H1 (cell line): Measurements from ENCODE around the gene NRP2. TPM values are rescaled to one million over a fixed set of nuclear protein-coding genes. Genes with fewer than 3 reads are reported as not detected.

ENCODE experiments used
- CTCF ChIA-PET: fragments of 300-600 bp; sonication (Branson Sonifier 250); formaldehyde crosslinking; loops from one replicate; lab custom pipeline; 2021; ENCODE audit not compliant: partially characterized antibody; lab: Charles Lee
- POLR2A ChIA-PET: fragments of 300-600 bp; sonication (Branson Sonifier 250); formaldehyde crosslinking; loops from one replicate; lab custom pipeline; 2021; ENCODE audit warnings: inconsistent platforms; ENCODE audit not compliant: partially characterized antibody; lab: Charles Lee
- DNase-seq, 2 experiments: peaks; one replicate each; pipeline versions ENCODE4 v3.0.0 to v3.0.0-alpha.2; 2010 to 2022; ENCODE audit warnings: low spot score in 2 of 2, low read depth in 1 of 2, mixed read lengths in 1 of 2
- FAIRE-seq: peaks from 2 replicates; lab custom pipeline; 2011; peaks lifted over from hg19 to GRCh38; lab: Jason Lieb, UNC
- H2AFZ ChIP-seq: 2 replicates; pipeline ENCODE4 v1.8.1; 2012; ENCODE audit warnings: low read length, inconsistent platforms
- H2AK5ac ChIP-seq: 2 replicates; pipeline ENCODE4 v1.6.1; 2013; ENCODE audit warnings: low read depth, low read length
- H2BK120ac ChIP-seq: replicated peaks from 2 replicates; pipeline ENCODE3; 2013; ENCODE audit warnings: low read depth, low read length, inconsistent platforms
- H2BK12ac ChIP-seq: 2 replicates; pipeline ENCODE4 v1.6.1; 2013; ENCODE audit warnings: low read depth, low read length
- H2BK15ac ChIP-seq: 2 replicates; pipeline ENCODE4 v1.6.1; 2013; ENCODE audit warnings: low read length
- H2BK20ac ChIP-seq: 2 replicates; pipeline ENCODE4 v1.6.1; 2013; ENCODE audit warnings: low read length
- H2BK5ac ChIP-seq: 2 replicates; pipeline ENCODE4 v1.6.1; 2013; ENCODE audit warnings: low read depth, low read length
- H3K14ac ChIP-seq: 2 replicates; pipeline ENCODE4 v1.6.1; 2013; ENCODE audit warnings: inconsistent platforms; ENCODE audit not compliant: insufficient read length
- H3K18ac ChIP-seq: 2 replicates; pipeline ENCODE4 v1.6.1; 2013; ENCODE audit warnings: low read length; ENCODE audit errors: extremely low read depth
- H3K23ac ChIP-seq: 2 replicates; pipeline ENCODE4 v1.6.1; 2013; ENCODE audit warnings: inconsistent platforms; ENCODE audit not compliant: insufficient read length
- H3K23me2 ChIP-seq: 2 replicates; pipeline ENCODE4 v1.6.1; 2013; ENCODE audit warnings: low read depth, low read length
- H3K27ac ChIP-seq: 2 replicates; pipeline ENCODE4 v1.6.1; 2011; ENCODE audit warnings: low read depth, low read length, inconsistent platforms
- H3K27me3 ChIP-seq, 4 experiments: replicated peaks in 1 of 4; 1 replicate in 1 of 4; 2 replicates in 3 of 4; pipeline versions ENCODE4 v1.6.1 to v1.8.1; 2011 to 2013; ENCODE audit warnings: low read length in 3 of 4, mild to moderate bottlenecking in 3 of 4, inconsistent platforms in 2 of 4, mixed read lengths in 2 of 4, moderate library complexity in 1 of 4; ENCODE audit not compliant: control insufficient read depth in 3 of 4, insufficient read depth in 3 of 4; ENCODE audit errors: extremely low read depth in 1 of 4
- H3K36me3 ChIP-seq, 4 experiments: 2 replicates each; pipeline versions ENCODE4 v1.6.1 to v1.8.1; 2011 to 2013; ENCODE audit warnings: mild to moderate bottlenecking in 4 of 4, low read length in 3 of 4, moderate library complexity in 2 of 4, control low read depth in 1 of 4, inconsistent platforms in 1 of 4; ENCODE audit not compliant: insufficient read depth in 4 of 4, control insufficient read depth in 2 of 4
- H3K4ac ChIP-seq: replicated peaks from 2 replicates; pipeline ENCODE3; 2013; ENCODE audit warnings: low read length, low read depth, mixed read lengths, inconsistent platforms; ENCODE audit not compliant: insufficient read length
- H3K4me1 ChIP-seq, 4 experiments: replicated peaks in 1 of 4; 1 replicate in 1 of 4; 2 replicates in 3 of 4; pipeline versions ENCODE4 v1.6.1 to v1.8.1; 2011 to 2013; ENCODE audit warnings: low read length in 3 of 4, inconsistent platforms in 2 of 4, mixed read lengths in 1 of 4; ENCODE audit not compliant: insufficient read depth in 4 of 4, control insufficient read depth in 3 of 4
- H3K4me2 ChIP-seq, 2 experiments: 2 replicates each; pipeline versions ENCODE4 v1.6.1 to v1.8.1; 2011 to 2013; ENCODE audit warnings: low read depth in 2 of 2, low read length in 2 of 2, control low read depth in 1 of 2, inconsistent platforms in 1 of 2, mild to moderate bottlenecking in 1 of 2; ENCODE audit not compliant: insufficient read depth in 1 of 2
- H3K4me3 ChIP-seq, 4 experiments: fragments of 200-600, 300-600 bp in 1 of 4; sonication (generic), shearing (Covaris generic), sonication (Bioruptor Twin) in 1 of 4; 2 replicates each; pipeline versions ENCODE4 v1.5.1 to v1.8.1; 2011 to 2016; ENCODE audit warnings: low read length in 4 of 4, low read depth in 3 of 4, control low read depth in 2 of 4, inconsistent platforms in 2 of 4, mild to moderate bottlenecking in 2 of 4, mixed read lengths in 1 of 4, moderate library complexity in 1 of 4; ENCODE audit not compliant: insufficient read depth in 2 of 4; ENCODE audit errors: extremely low read depth in 1 of 4
- H3K56ac ChIP-seq: replicated peaks from 2 replicates; pipeline ENCODE3; 2013; ENCODE audit warnings: low read depth, mild to moderate bottlenecking, mixed read lengths, low read length, inconsistent platforms; ENCODE audit not compliant: insufficient read length
- H3K79me1 ChIP-seq: 2 replicates; pipeline ENCODE4 v1.6.1; 2013; ENCODE audit warnings: low read depth, low read length, control low read depth
- H3K79me2 ChIP-seq, 2 experiments: 2 replicates each; pipeline versions ENCODE4 v1.6.1 to v1.8.1; 2012 to 2013; ENCODE audit warnings: low read length in 2 of 2, mild to moderate bottlenecking in 2 of 2, inconsistent platforms in 1 of 2; ENCODE audit not compliant: insufficient read depth in 2 of 2, control insufficient read depth in 1 of 2
- H3K9ac ChIP-seq, 4 experiments: replicated peaks in 1 of 4; 1 replicate in 1 of 4; 2 replicates in 3 of 4; pipeline versions ENCODE4 v1.6.1 to v1.8.1; 2011 to 2013; ENCODE audit warnings: low read depth in 3 of 4, low read length in 3 of 4, control low read depth in 2 of 4, mild to moderate bottlenecking in 2 of 4, moderate library complexity in 2 of 4, inconsistent platforms in 1 of 4; ENCODE audit errors: extremely low read depth in 1 of 4
- H3K9me3 ChIP-seq, 2 experiments: 2 replicates each; pipeline versions ENCODE4 v1.6.1 to v1.8.1; 2012 to 2013; ENCODE audit warnings: mild to moderate bottlenecking in 2 of 2, moderate library complexity in 2 of 2, control low read depth in 1 of 2, inconsistent platforms in 1 of 2, low read depth in 1 of 2, low read length in 1 of 2, mixed read lengths in 1 of 2; ENCODE audit not compliant: insufficient read depth in 2 of 2
- H4K20me1 ChIP-seq, 2 experiments: replicated peaks in 1 of 2; 2 replicates each; pipeline versions ENCODE3 to v1.8.1; 2011 to 2013; ENCODE audit warnings: inconsistent platforms in 2 of 2, low read length in 2 of 2, mild to moderate bottlenecking in 1 of 2; ENCODE audit not compliant: insufficient read depth in 2 of 2, control insufficient read depth in 1 of 2
- H4K5ac ChIP-seq: 2 replicates; pipeline ENCODE4 v1.6.1; 2013; ENCODE audit warnings: low read length, low read depth, mixed read lengths, inconsistent platforms; ENCODE audit not compliant: insufficient read length
- H4K8ac ChIP-seq: 2 replicates; pipeline ENCODE4 v1.8.0; 2013; ENCODE audit warnings: mild to moderate bottlenecking, moderate library complexity, low read length, inconsistent platforms; ENCODE audit not compliant: insufficient read depth; ENCODE audit errors: extremely low read depth
- H4K91ac ChIP-seq: replicated peaks from 2 replicates; pipeline ENCODE3; 2013; ENCODE audit warnings: low read length, mixed read lengths, inconsistent platforms; ENCODE audit not compliant: insufficient read length
- BACH1 ChIP-seq: IDR thresholded peaks from 2 replicates; pipeline ENCODE4 v1.6.1; 2012; ENCODE audit warnings: low read length, improper control_type of control experiment
- CTBP2 ChIP-seq: IDR thresholded peaks from 2 replicates; pipeline ENCODE4 v1.7.0; 2011; ENCODE audit warnings: borderline replicate concordance, mild to moderate bottlenecking, moderate library complexity, mixed read lengths, low read length; ENCODE audit not compliant: insufficient read depth, insufficient read length
- E2F6 ChIP-seq: IDR thresholded peaks from 2 replicates; pipeline ENCODE4 v1.6.1; 2012; ENCODE audit warnings: inconsistent platforms
- FOSL1 ChIP-seq: IDR thresholded peaks from 2 replicates; pipeline ENCODE4 v1.6.1; 2011; ENCODE audit warnings: mild to moderate bottlenecking, low read depth, low read length, moderate library complexity; ENCODE audit not compliant: insufficient read depth
- GABPA ChIP-seq: IDR thresholded peaks from 2 replicates; pipeline ENCODE4 v1.6.1; 2011; ENCODE audit warnings: mild to moderate bottlenecking, low read length, moderate library complexity, borderline replicate concordance; ENCODE audit not compliant: insufficient read depth
- HDAC2 ChIP-seq, 2 experiments: fragments of 300-600 bp in 1 of 2; sonication (generic) in 1 of 2; IDR thresholded peaks; 2 replicates each; pipeline ENCODE4 v1.6.1; 2011 to 2012; ENCODE audit warnings: low read depth in 2 of 2, low read length in 2 of 2, mild to moderate bottlenecking in 2 of 2, moderate library complexity in 2 of 2, borderline replicate concordance in 1 of 2, inconsistent platforms in 1 of 2
- POLR2AphosphoS5 ChIP-seq: IDR thresholded peaks from 2 replicates; pipeline ENCODE4 v1.6.1; 2011; ENCODE audit warnings: low read depth, low read length
- RBBP5 ChIP-seq: IDR thresholded peaks from 2 replicates; pipeline ENCODE4 v1.7.1; 2012; ENCODE audit warnings: low read depth, mild to moderate bottlenecking, inconsistent platforms, low read length, moderate library complexity, borderline replicate concordance
- SP1 ChIP-seq: IDR thresholded peaks from 2 replicates; pipeline ENCODE4 v1.6.1; 2011; ENCODE audit warnings: low read depth, low read length
- TAF1 ChIP-seq: IDR thresholded peaks from 2 replicates; pipeline ENCODE4 v1.6.1; 2011; ENCODE audit warnings: mild to moderate bottlenecking, low read depth, low read length
- WGBS, 2 experiments: shearing (Covaris generic) in 1 of 2; methylation state at CpG; one replicate each; pipeline versions ENCODE4 v1.1.6 to v1.1.7; 2013 to 2015; ENCODE audit warnings: low lambda C conversion rate in 2 of 2, mixed read lengths in 2 of 2, inconsistent platforms in 1 of 2, low coverage in 1 of 2, missing lambda C conversion rate in 1 of 2; ENCODE audit not compliant: insufficient replicate concordance in 2 of 2, insufficient coverage in 1 of 2, insufficient read length in 1 of 2; ENCODE audit errors: extremely low coverage in 1 of 2, missing lambda C conversion rate in 1 of 2; 5-methylcytosine and 5-hydroxymethylcytosine counted together
- polyA plus RNA-seq, 7 experiments: library from polyadenylated mRNA; depleted of rRNA in 3 of 7; stranded (reverse) in 5 of 7; unstranded in 2 of 7; fragments of >200 nt in 5 of 7; fragments of 200-250 nt in 2 of 7; gene quantifications; 1 replicate in 5 of 7; 2 replicates in 1 of 7; 4 replicates in 1 of 7; pipeline versions ENCODE4 v1.2.1 to v1.2.3, GENCODE V29; 2011 to 2013; ENCODE audit warnings: missing spikeins in 2 of 7, mixed read lengths in 2 of 7
- total RNA-seq: library from RNA; stranded (reverse); fragmentation: NEBNext Ultra II Directional; extraction: Animal tissue kit (Norgen Biotek cat#: 25700); gene quantifications from 2 replicates; pipeline ENCODE4 v1.2.1, GENCODE V29; 2021
- TF ChIP-seq, protein P1 (sequence below): IDR thresholded peaks from 2 replicates; pipeline ENCODE4 v1.6.1; 2011; ENCODE audit warnings: low read length, improper control_type of control experiment

Gene NRP2
- total and polyA plus RNA-seq, 2 of the 8 experiments (the other 6 are each of a cell fraction or from before 2014, with no cell fraction given) = 32.0 to 37.8 TPM

- Histone ChIP-seq H3K4me1 (peaks cover 0 to 18% (median 9%) of the 10 kb centered on the region in 4 experiments; a peak in 5 of 7 replicates), H3K36me3 (no peaks in the 10 kb centered on the region), H2BK12ac (no peak overlapping the region), H3K23ac (no peak overlapping the region), H3K27me3 (no peaks in the 10 kb centered on the region; a peak in 1 of 7 replicates), H2AFZ (no peak overlapping the region), H2BK120ac (no peak overlapping the region), H3K9me3 (no peaks in the 10 kb centered on the region), H3K27ac (no peak overlapping the region), H3K4me2 (no peak overlapping the region), H4K91ac (no peak overlapping the region), H3K56ac (no peak overlapping the region), H3K23me2 (no peaks in the 10 kb centered on the region), H3K9ac (no peak overlapping the region), H3K4me3 (no peak overlapping the region), H2BK5ac (no peak overlapping the region), H2BK15ac (no peak overlapping the region), H3K79me2 (no peaks in the 10 kb centered on the region), H3K14ac (no peak overlapping the region), H4K8ac (no peak overlapping the region), H4K5ac (no peak overlapping the region), H2AK5ac (no peak overlapping the region), H2BK20ac (0 out of 2 replicates have a peak overlapping the region, but pooled peaks have one; percentile 49), H4K20me1 (no peaks in the 10 kb centered on the region), H3K18ac (no peak overlapping the region), H3K79me1 (no peaks in the 10 kb centered on the region), H3K4ac (no peak overlapping the region)
- FAIRE-seq (no peak), DNase-seq (no peak)
- 77% methylated on average over 8 of the region's 8 CpGs; no CpG with 5 or more reads in 1 of the 2 experiments for WGBS, 2 experiments
- ChIA-PET POLR2A (no interaction called here), CTCF (interaction anchor here (0.6 to 1.4 kb wide), 3 partner anchors 10 to 254 kb away, joined by 3 read pairs; no protein-coding TSS in a partner anchor)
- TF ChIP-seq GABPA (no peak), TAF1 (no peak), SP1 (no peak), HDAC2 (IDR thresholded peaks at IDR 0.05; ENCODE audit: borderline replicate concordance in 1 of 2, low read depth in 2 of 2, low read length in 2 of 2) (no peak), E2F6 (no peak), FOSL1 (no peak), POLR2AphosphoS5 (no peak), CTBP2 (no peak), RBBP5 (no peak), BACH1 (no peak)
- TF ChIP-seq, protein P1, sequence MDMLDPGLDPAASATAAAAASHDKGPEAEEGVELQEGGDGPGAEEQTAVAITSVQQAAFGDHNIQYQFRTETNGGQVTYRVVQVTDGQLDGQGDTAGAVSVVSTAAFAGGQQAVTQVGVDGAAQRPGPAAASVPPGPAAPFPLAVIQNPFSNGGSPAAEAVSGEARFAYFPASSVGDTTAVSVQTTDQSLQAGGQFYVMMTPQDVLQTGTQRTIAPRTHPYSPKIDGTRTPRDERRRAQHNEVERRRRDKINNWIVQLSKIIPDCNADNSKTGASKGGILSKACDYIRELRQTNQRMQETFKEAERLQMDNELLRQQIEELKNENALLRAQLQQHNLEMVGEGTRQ = no peak
These were observed 35.6 kb upstream of the NRP2 start for GRCh38 chr2:205646680-205647079.
